GM21381 (cell line): Measurements from ENCODE around the gene MT1G.
"Not testable (repeated sequence)": the region's sequence is repeated elsewhere in the genome, so short reads cannot be mapped to it uniquely, and the experiment has no call there.

Experiments
- ATAC-seq: cut with Tn5 transposase; IDR thresholded peaks from one replicate; pipeline ENCODE4 v1.9.1; 2021; ENCODE audit warnings: mild to moderate bottlenecking, moderate library complexity; ENCODE audit not compliant: unreplicated experiment

The MT1G gene

DNA sequence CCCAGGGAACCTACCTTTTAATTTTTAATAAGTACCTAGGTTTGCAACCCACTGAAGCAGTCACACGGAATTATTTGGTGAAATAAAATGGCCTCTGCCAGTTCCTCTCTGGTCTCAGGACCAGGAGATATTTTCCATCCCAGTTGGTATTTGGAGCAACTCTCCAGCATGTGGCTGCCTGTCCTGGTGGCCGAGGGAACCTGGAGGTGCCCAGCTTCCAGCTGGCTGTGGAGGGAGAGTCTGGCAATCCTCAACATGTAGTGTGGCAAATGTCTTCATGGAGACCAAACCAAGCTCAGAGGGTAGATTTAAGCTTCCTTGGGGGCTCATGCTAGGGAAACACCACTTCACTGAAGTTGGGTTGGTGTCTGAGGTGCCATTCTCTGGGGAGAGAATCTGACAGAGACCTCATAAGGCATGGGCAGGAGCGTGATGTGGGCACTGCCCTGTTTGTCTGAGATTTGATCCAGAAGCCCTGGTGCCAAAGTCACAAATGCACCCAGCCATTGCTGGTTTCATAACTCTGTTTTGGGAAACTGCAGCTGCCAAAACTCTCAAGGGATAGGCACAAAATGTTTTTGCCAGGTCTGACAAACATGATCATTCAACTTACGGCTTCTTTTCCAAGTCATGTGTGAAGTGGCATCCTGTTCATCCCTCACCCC is 17.2 kb upstream of the MT1G start:
- ATAC-seq = no peak

DNA sequence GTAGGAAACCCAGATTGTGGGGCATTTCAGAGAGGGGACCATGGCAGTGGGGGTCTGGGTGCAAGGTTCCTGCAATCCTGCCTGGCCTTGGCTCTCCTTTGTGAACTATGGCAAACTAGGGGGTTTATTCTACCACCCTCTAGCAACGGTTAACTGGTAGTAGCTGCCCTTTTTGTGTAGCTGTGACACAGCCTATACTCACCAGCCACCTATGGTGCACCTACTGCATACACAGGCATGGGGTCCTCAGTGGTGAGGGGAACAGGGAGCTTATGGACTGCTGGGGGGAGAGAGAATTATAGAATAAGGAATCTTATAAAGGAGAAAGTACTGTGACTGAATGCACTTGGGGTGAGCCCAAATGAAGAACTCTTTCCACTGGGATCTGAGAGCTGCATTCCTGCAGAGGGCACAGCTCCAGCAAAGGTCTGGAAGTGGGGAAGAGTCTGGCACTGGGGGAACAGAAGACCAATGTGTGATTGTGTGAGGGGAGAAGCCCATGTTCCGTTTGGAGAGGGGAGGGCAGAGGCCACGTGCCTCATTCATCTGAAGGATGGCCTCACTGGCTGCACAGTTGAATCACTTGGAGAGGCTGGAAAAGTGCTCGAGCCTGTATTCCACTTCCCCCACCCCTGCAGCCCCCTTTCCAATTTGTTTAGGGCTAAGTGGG is 16.5 kb upstream of the MT1G start:
- ATAC-seq = no peak

DNA sequence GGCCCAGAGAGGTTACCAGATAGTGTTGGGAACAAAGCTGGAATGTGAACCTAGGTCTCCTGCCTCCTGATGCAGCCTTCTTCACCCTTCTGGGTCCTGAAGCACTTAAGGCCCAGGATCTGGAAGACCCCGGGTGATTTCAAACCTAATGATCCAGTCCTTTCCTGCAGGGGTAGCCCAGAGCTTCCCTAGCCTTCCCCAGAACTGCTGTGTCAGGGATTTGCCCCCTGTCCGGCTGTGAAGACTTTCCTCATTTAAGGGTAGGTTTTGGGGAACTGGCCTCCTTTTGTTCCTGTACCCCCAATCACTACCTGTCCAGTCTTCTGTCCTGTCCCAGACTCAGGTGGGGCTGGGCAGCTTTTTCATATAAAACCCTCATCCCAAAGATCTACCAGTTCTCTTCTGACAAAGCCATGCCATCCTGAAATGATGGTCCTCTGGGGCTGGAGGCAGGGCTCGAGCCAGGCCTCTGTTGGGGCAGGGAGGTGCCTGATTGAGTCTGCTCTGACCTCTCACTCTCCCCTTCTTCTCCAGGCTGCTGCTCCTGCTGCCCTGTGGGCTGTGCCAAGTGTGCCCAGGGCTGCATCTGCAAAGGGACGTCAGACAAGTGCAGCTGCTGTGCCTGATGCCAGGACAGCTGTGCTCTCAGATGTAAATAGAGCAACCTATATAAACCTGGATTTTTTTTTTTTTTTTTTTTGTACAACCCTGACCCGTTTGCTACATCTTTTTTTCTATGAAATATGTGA is 15.7 kb upstream of the MT1G start:
- no peak for ATAC-seq

DNA sequence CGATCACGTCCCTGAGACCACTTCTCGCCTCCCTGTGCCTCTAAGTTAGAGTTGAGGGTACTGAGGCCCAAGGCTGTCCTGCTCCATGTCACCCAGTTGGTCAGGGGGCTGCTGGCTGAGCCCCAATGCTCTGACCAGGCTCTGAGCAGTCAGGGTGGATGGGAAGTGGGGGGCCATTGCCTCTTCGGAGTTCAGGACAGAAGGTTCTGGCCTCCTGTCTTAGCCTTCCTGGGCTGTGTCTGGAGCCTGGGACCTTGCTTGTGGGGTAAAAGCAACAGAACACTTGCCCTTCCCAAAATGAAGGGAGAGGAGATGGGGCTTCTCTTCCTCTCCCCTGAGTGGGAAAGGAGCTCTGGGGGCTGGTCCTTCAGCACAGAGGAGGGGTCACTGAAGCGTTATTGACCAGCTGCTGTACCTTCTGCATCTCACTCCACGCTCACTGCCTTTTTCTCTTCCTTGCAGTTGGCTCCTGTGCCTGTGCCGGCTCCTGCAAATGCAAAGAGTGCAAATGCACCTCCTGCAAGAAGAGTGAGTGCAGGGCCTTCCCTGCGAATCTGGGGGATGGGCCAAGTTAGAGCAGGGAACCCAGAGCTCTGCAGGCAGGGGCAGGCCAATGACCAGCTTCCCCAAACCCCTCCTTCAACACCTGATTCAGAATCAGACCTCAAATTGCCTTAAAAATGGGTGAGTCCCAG is 15.0 kb upstream of the MT1G start:
- peak; percentile 2 for ATAC-seq

DNA sequence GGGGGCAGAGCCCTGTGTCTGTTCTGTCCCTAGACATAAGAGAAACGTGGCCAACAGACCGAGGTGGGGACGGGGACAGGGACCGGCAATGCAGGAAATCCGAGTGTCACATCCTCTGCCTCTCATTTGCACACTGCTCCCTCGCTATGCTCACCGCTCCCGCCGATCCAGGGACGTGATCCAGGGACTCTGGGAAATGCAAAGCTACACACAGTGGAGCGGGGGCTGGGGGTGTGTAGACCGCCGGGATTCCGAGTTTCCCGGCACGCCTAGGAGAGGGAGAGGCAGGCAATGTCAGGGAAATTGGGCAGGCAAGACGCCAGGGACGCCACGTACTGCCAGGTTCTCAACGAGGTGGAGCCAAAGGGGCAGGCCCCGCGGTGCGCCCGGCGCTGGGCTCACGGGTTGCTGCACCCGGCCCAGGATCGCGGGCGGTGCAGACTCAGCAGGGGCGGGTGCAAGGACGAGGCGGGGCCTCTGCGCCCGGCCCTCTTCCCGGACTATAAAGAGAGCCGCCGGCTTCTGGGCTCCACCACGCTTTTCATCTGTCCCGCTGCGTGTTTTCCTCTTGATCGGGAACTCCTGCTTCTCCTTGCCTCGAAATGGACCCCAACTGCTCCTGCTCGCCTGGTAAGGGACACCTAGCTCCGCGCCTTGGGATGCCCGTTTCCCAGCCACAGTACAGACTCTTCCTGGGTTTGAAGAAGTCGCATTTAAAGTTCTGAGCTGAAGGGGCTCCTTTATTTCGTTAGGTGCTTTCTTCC is 14.3 kb upstream of the MT1G start, which contains the start of gene MT1X:
MT1X (plus strand) TSS at position 532 of the 764 bp plus-strand sequence; CDS start at position 603, 71 bp downstream.
- peak; percentile 98 for ATAC-seq

DNA sequence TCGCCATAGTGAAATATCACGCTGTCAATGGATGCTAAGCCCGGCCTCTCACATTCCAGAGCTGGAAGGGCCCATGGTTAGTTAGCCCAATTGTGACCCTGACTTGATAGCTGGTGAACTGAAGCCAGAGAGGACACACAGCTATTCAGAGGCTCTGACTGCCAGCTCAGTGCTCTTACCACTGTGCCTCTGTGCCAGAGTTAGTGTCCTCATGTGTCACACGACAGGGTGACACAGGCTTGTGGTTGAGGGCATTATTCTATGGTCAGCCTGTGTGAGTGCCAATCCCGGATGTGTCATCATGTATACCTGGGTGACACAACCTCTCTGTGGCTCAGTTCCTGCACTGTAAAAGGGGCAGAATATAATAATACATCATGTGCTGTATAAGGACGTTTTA is 12.0 kb upstream of the MT1G start:
- ATAC-seq = no peak

DNA sequence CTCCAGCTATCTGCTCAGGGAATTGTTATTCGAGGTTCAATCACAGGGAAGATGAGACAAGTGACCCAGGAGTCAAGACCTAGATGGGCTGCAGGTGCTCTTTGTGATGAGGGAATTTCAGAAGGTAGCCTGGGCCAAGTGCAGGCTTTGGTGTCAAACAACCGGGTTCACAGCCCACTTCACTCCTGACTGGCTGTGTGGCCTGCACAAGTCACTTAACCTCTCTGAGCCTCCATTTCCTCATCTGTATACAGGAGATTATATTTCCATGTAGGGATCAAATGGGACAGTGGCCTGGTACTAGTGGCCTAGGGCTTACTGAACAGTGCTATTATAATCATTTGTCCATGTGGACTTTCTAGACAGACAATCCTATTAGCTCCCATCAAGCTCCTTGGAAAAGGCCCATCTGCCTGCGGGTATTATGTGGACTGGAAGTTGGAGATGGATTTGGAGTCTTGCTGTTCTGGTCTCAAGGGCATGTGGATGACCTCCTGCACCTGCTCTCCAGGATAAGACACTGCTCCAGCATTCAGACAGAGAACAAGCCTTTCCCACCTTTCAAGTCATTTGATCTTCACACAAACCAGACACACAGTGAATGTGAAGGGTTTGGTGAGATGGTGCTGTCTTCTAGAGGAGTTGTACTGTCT is 11.3 kb upstream of the MT1G start:
- ATAC-seq = no peak

DNA sequence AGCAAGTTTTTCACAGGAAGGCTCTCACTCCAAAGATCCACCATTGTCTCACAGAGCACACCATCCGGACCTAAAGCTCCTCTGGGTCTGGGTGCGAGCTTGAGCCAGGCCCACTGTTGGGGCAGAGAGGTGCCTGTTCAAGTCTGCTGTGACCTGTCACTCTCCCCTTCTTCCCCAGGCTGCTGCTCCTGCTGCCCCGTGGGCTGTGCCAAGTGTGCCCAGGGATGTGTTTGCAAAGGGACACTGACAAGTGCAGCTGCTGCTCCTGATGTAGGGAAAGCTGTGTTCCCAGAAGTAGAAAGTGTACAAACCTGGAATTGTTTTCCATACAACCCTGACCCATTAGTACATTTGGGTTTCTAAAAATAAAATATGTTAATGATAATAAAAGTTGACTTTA is 9.6 kb upstream of the MT1G start:
- ATAC-seq = no peak

DNA sequence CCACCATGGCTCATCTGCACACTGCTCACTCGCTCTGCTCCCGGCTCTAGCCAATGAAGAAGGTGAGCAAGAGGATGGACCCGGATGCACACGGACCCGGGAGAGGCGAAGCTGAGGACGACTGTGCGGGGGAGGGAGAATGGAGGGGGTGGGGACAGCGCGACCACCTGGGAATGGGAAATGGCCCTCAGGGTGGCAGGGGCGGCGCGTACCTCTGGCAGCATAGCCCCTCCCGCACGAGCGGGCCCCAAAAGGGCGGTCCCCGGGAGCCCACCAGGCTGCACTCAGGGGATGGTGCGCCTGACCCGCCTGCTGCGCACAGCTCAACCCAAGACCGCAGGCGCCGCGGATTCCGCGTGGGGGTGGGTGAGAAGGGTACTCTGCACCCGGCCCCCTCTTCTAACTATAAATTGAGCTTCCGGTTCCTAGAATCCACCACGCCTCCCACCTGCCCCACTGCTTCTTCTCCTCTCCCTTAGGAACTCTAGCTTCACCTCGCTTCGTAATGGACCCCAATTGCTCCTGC is 7.9 kb upstream of the MT1G start:
- no peak for ATAC-seq

DNA sequence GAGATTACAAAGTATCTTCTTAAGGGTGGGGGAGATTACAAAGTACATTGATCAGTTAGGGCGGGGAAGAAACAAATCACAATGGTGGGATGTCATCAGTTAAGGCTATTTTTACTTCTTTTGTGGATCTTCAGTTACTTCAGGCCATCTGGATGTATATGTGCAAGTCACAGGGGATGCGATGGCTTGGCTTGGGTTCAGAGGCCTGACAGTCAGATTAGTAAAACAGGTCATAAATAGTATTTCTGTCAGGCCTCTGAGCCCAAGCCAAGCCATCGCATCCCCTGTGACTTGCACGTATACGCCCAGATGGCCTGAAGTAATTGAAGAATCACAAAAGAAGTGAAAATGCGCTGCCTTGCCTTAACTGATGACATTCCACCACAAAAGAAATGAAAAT is 6.7 kb upstream of the MT1G start:
- ATAC-seq = not testable (repeated sequence)

DNA sequence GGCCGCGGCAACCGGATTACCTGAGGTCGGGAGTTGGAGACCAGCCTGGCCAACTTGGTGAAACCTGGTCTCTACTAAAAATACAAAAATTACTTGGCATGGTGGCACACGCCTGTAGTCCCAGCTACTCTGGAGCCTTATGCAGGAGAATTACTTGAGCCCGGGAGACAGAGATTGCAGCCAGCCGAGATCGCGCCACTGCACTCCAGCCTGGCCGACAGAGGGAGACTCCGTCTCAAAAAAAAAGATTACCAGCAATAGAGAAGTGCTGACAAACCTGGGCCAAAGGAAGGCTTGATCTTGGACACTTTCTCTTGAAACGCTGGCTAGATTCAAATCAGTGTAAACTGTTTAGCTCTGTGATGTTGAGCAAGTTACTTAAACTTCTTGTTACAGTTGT is 6.1 kb upstream of the MT1G start:
- ATAC-seq = no peak

DNA sequence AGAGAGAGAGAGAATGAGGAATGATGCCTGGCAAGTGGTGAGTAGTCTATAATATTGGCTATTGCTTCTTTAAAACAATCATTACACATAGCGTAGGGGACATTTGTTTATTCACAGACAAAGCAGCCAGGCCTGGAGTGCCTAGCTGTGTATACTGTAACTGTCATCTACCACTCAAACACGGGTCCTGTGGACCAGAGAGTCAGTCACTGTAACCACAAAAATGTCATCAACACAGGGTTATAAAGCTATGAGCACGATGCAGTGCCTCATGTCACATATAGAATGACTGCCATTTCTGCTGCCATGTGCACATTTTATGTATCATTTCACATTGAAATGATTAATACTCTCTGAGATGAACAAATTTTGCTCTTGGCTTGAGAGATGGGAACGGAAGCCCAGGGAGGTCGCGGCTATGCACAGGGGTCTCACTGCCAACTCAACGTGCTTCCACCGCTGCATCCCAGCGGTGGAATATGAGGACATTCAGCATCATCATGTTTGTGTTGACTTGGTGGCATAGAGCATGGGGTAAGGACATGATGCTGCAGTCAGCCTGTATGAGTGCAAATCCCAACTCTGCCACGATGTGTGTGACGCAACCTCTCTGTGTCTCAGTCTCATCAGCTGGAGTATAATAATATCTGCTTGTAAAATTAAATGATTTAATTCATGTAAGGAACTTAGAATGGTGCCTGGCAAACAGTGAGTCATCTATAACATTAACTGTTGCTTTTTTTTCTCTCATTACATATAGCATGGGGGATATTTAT is 5.1 kb upstream of the MT1G start:
- ATAC-seq = no peak

DNA sequence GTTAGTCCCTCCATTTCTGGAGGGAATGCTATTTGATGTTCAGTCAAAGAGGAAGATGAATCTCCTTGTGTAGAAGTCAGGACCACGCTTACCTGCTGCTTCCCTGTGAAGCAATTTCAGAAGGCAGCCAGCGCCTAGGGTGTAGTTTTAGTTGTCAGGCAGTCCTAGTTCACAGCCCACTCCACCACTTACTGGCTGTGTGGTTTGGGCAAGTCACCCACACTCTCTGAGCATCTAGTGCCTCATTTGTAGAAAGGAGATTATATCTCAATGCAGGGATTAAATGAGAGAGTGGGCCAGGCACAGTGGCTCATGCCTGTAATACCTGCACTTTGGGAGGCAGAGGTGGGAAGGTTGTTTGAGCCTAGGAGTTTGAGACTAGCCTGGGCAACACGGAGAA is 4.3 kb upstream of the MT1G start:
- ATAC-seq = not testable (repeated sequence)

DNA sequence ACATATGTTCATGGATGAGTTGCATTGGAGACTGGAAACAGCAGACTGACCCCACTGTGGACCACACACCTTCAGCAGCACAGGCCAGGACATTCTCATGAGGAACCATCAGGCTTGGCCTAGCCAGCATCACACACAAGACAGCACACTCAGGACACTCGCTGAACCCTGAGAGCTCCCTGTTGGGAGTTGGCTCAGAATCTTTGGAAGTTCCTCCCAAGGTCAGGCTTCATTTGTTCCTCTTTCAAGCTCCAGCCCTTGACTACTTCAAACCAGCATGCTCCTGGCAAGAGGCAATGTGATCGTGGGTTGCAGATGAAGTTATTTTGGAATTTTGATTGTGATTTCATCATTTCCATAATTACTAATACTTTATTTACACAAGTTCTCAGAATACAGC is 3.8 kb upstream of the MT1G start:
- ATAC-seq = not testable (repeated sequence)

DNA sequence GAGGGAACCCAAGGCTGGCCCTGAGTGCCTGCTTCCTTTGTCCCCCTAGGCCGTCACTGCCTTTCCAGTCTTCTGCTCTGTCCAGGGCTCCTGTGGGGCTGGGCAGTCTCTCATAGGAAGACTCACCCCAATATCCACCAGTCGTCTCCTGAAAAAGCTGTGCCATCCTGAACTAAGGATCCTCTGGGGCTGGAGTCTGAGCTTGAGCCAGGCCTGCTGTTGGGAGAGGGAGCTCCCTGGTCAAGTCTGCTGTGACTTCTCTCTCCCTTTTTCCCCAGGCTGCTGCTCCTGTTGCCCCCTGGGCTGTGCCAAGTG is 2.7 kb upstream of the MT1G start:
- no peak for ATAC-seq

DNA sequence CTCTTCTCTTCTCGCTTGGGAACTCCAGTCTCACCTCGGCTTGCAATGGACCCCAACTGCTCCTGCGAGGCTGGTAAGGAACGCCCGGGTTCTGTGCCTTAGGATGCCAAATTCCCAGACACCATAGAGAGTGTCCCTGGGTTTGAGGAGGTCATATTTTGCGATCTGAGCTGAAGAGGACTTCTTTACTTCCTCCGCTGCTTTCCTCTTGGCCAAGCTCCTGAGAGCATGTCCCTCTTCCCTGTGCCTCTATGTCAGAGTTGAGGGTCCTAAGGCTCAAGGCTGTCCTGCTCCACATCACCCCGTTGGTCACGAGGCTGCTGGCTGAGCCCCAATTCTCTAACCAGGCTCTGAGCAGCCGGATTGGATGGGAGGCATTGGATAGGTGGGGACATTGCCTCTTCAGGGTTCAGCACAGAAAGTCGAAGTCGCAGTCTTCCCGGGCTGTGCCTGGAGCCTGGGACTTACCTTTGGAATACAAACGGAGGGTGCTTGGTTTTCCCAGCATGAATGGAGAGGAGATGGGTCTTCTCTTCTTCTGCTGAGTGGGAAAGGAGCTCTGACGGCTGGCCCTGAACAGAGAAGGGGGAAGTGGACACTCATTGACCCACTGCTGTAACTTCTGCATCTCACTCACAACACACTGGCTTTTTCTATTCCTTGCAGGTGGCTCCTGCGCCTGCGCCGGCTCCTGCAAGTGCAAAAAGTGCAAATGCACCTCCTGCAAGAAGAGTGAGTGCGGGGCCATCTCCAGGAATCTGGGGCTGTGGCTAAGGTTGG is 2.2 kb upstream of the MT1G start:
- ATAC-seq = no peak

DNA sequence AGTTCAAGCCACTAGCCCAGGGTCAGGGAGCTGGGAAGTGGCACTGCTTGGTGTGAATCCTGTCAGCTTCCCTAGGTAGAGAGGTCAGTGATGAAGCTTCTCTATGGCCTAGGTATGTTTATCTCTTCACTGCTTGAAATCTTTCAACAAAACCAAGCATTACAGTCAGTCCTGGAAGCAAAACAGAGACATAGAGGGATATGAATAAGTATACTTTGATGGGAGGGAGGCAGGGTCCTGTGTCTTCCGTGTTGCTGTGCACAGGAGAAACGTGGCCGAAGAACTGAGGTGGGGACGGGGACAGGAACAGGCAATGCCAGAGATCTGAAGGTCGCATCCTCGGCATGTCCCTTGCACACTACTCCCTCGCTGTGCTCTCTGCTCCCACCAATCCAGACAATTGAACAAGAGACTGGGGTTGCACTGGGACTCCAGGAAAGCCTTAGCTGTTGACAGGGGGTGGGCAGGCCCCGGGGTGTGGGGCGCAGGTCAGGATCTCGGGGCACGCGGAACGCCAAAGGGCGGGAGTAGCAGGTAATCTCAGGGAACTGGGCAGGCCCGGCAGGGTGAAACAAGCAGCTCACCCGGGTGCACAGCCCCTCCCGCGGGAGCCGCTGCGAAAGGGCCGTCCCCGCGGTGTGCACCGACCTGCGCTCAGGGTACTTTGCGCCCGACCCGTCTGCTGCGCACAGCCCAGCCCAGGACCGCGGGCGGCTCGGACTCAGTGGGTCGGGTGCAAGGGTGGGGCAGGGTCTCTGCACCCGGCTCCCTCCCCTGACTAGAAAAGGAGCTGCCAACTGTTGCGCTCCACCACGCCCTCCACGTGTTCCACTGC is 1.4 kb upstream of the MT1G start, which contains the start of gene MT1H:
MT1H (plus strand) TSS at position 810 of the 835 bp plus-strand sequence. CDS start 71 bp downstream, outside the sequence.
- no peak for ATAC-seq
